Panc1 (cell line): ENCODE results near the gene ASNSD1. TPM values are rescaled to one million over a fixed set of nuclear protein-coding genes. Genes with fewer than 3 reads are reported as not detected.

Experiments
- ATAC-seq: fragments of 200-7000 bp; cut with Tn5 transposase; 2 replicates; pipeline ENCODE4 v1.9.1; 2020; ENCODE audit warnings: mild to moderate bottlenecking, moderate library complexity
- BruUV-seq: library from RNA; stranded (reverse); fragments of 400-500 nt; replicated peaks from 2 replicates; lab custom pipeline; 2021; lab: Mats Ljungman, UMichigan
- CTCF ChIA-PET: fragments of 300-600 bp; sonication (Branson Sonifier 250); formaldehyde crosslinking; loops from one replicate; lab custom pipeline; 2022; ENCODE audit warnings: antibody characterized with exemption; lab: Charles Lee
- POLR2A ChIA-PET: fragments of 300-600 bp; sonication (Branson Sonifier 250); formaldehyde crosslinking; loops from one replicate; lab custom pipeline; 2022; ENCODE audit warnings: antibody characterized with exemption; lab: Charles Lee
- DNase-seq: peaks from one replicate; pipeline ENCODE4 v3.0.0-alpha.2; 2010; ENCODE audit warnings: low read depth, low spot score
- H3K27ac ChIP-seq: 2 replicates; pipeline ENCODE4 v1.5.1; 2011; ENCODE audit warnings: mild to moderate bottlenecking, low read length, inconsistent platforms
- H3K27me3 ChIP-seq: fragments of 200-500 bp; sonication (Bioruptor generic); 2 replicates; pipeline ENCODE4 v1.6.0; 2014; ENCODE audit warnings: low read length, inconsistent platforms; ENCODE audit not compliant: control insufficient read depth, insufficient read depth
- H3K36me3 ChIP-seq: fragments of 200-500 bp; sonication (Bioruptor generic); 2 replicates; pipeline ENCODE4 v1.5.1; 2014; ENCODE audit warnings: inconsistent platforms, mild to moderate bottlenecking, low read length, moderate library complexity; ENCODE audit not compliant: control insufficient read depth, insufficient read depth
- H3K4me1 ChIP-seq: 2 replicates; pipeline ENCODE4 v1.5.1; 2011; ENCODE audit warnings: inconsistent platforms, mild to moderate bottlenecking, low read length, moderate library complexity; ENCODE audit not compliant: control insufficient read depth, insufficient read depth
- H3K4me3 ChIP-seq, 2 experiments: 2 replicates each; pipeline ENCODE4 v1.5.1; 2011 to 2012; ENCODE audit warnings: low read depth in 2 of 2, low read length in 2 of 2, mild to moderate bottlenecking in 2 of 2, inconsistent platforms in 1 of 2, moderate library complexity in 1 of 2
- H3K9me3 ChIP-seq: fragments of 200-500 bp; sonication (Bioruptor generic); 2 replicates; pipeline ENCODE4 v1.5.1; 2014; ENCODE audit warnings: low read depth, mild to moderate bottlenecking, inconsistent platforms, low read length, moderate library complexity; ENCODE audit not compliant: control insufficient read depth, insufficient read depth
- CTCF ChIP-seq: fragments of 450-650 bp; IDR thresholded peaks from 2 replicates; pipeline ENCODE4 v1.5.1; 2017; ENCODE audit warnings: mild to moderate bottlenecking
- POLR2AphosphoS5 ChIP-seq: IDR thresholded peaks from 2 replicates; pipeline ENCODE4 v1.6.1; 2012; ENCODE audit warnings: mild to moderate bottlenecking, low read depth, low read length, moderate library complexity
- REST ChIP-seq, 2 experiments: IDR thresholded peaks; 2 replicates each; pipeline ENCODE4 v1.6.1; 2011 to 2012; ENCODE audit warnings: low read depth in 2 of 2, control low read depth in 1 of 2, low read length in 1 of 2, mild to moderate bottlenecking in 1 of 2, moderate library complexity in 1 of 2; ENCODE audit not compliant: insufficient read depth in 1 of 2
- SIN3A ChIP-seq: IDR thresholded peaks from 2 replicates; pipeline ENCODE4 v1.6.1; 2012; ENCODE audit warnings: low read depth, mild to moderate bottlenecking, low read length, moderate library complexity, borderline replicate concordance; ENCODE audit not compliant: insufficient read depth
- TCF7L2 ChIP-seq: IDR thresholded peaks from 2 replicates; pipeline ENCODE4 v1.6.1; 2011; ENCODE audit warnings: mild to moderate bottlenecking, low read depth, low read length, inconsistent platforms
- in situ Hi-C: cut with HindIII; loops from 2 replicates; pipeline ENCODE4 v1.10.0; 2016; ENCODE audit warnings: low sequenced_read_pairs, low pct_unique_long_range_greater_than_20kb
- intact Hi-C: fragments of 100-400 bp; cut with micrococcal nuclease; formaldehyde crosslinking; loops from one replicate; pipeline ENCODE4 v1.10.0; 2022; ENCODE audit not compliant: unreplicated experiment
- total RNA-seq: library from RNA; stranded (reverse); gene quantifications from one replicate; pipeline ENCODE4 v1.2.1, GENCODE V29; 2021; ENCODE audit not compliant: unreplicated experiment

ASNSD1 gene
- total RNA-seq, 1 experiment from 2014 or later: 30.3 TPM

GRCh38 chr2:189646521-189646920 lies 14.7 kb upstream of the ASNSD1 start:
- TF ChIP-seq TCF7L2 (no peak), POLR2AphosphoS5 (no peak), CTCF (no peak), REST (IDR thresholded peaks at IDR 0.05; ENCODE audit: insufficient read depth in 1 of 2, low read depth in 2 of 2, low read length in 1 of 2) (no peak), SIN3A (no peak)
- Histone ChIP-seq H3K4me3 (no peak overlapping the region), H3K4me1 (no peaks in the 10 kb centered on the region), H3K9me3 (no peaks in the 10 kb centered on the region), H3K27me3 (no peaks in the 10 kb centered on the region), H3K36me3 (no peaks in the 10 kb centered on the region), H3K27ac (no peak overlapping the region)
- in situ Hi-C loops (no loop called here), intact Hi-C loops (no loop called here)
- CTCF ChIA-PET: no interaction called here
- DNase-seq (no peak), ATAC-seq (no peak)
- no TSS peak for BruUV-seq
- POLR2A ChIA-PET: no interaction called here

- no peak for DNase-seq
- H3K4me3 ChIP-seq: no peak overlapping the region
- H3K36me3 ChIP-seq: no peaks in the 10 kb centered on the region
- TF ChIP-seq REST (IDR thresholded peaks at IDR 0.05; ENCODE audit: insufficient read depth in 1 of 2, low read depth in 2 of 2, low read length in 1 of 2): no peak
- no peak for TF ChIP-seq POLR2AphosphoS5
- no peak for TF ChIP-seq CTCF
- TF ChIP-seq SIN3A: no peak
- no peak for TF ChIP-seq TCF7L2
- intact Hi-C loops: no loop called here
- in situ Hi-C loops: no loop called here
- H3K27me3 ChIP-seq: no peaks in the 10 kb centered on the region
- CTCF ChIA-PET: no interaction called here
- no peak for ATAC-seq
- no peaks in the 10 kb centered on the region for H3K9me3 ChIP-seq
- no TSS peak for BruUV-seq
- H3K4me1 ChIP-seq: no peaks in the 10 kb centered on the region
- POLR2A ChIA-PET: no interaction called here
- no peak overlapping the region for H3K27ac ChIP-seq
Observed at GRCh38 chr2:189648846-189649509, 12.3 kb upstream of the ASNSD1 start.
